GM18505 (cell line): ENCODE data around the gene TBX19.

ENCODE experiments used
- ATAC-seq: cut with Tn5 transposase; IDR thresholded peaks from one replicate; pipeline ENCODE4 v1.9.1; 2021; ENCODE audit not compliant: unreplicated experiment
- POLR2A ChIP-seq: IDR thresholded peaks from 4 replicates; pipeline ENCODE4 v1.6.1; 2011; ENCODE audit warnings: borderline replicate concordance; ENCODE audit not compliant: insufficient read depth, insufficient read length; ENCODE audit errors: extremely low read depth

The TBX19 gene

GRCh38 chr1:168316142-168316541 is 35.5 kb downstream of the TBX19 start:
- ATAC-seq = no peak
- TF ChIP-seq POLR2A = no peak

GRCh38 chr1:168317309-168317708 is 36.6 kb downstream of the TBX19 start:
- no peak for TF ChIP-seq POLR2A
- ATAC-seq = no peak

- no peak for ATAC-seq
- TF ChIP-seq POLR2A = no peak
Observed at GRCh38 chr1:168319691-168320090, 39.0 kb downstream of the TBX19 start.

- no peak for TF ChIP-seq POLR2A
- ATAC-seq = no peak
Observed at GRCh38 chr1:168320149-168320548, 39.5 kb downstream of the TBX19 start.

- no peak for ATAC-seq
- no peak for TF ChIP-seq POLR2A
Observed at GRCh38 chr1:168320800-168321450, 40.2 kb downstream of the TBX19 start.

- ATAC-seq = no peak
- no peak for TF ChIP-seq POLR2A
Observed at GRCh38 chr1:168321945-168322344, 41.3 kb downstream of the TBX19 start.

GRCh38 chr1:168324745-168325425 is 44.2 kb downstream of the TBX19 start:
- no peak for TF ChIP-seq POLR2A
- no peak for ATAC-seq

GRCh38 chr1:168328731-168329364 is 48.2 kb downstream of the TBX19 start:
- ATAC-seq = no peak
- TF ChIP-seq POLR2A = no peak

GRCh38 chr1:168330285-168330684 is 49.6 kb downstream of the TBX19 start:
- ATAC-seq = no peak
- no peak for TF ChIP-seq POLR2A

- TF ChIP-seq POLR2A = no peak
Observed at GRCh38 chr1:168331569-168331968, 50.9 kb downstream of the TBX19 start.

GRCh38 chr1:168333562-168334276 is 53.0 kb downstream of the TBX19 start:
- TF ChIP-seq POLR2A = no peak
- no peak for ATAC-seq

More at GRCh38 chr1:168331569-168331968, 50.9 kb downstream of the TBX19 start:
- ATAC-seq = no peak

- no peak for ATAC-seq
- TF ChIP-seq POLR2A = no peak
Observed at GRCh38 chr1:168335500-168335899, 54.8 kb downstream of the TBX19 start.
